Measurements from ENCODE around the gene CDC42EP3.

DNA sequence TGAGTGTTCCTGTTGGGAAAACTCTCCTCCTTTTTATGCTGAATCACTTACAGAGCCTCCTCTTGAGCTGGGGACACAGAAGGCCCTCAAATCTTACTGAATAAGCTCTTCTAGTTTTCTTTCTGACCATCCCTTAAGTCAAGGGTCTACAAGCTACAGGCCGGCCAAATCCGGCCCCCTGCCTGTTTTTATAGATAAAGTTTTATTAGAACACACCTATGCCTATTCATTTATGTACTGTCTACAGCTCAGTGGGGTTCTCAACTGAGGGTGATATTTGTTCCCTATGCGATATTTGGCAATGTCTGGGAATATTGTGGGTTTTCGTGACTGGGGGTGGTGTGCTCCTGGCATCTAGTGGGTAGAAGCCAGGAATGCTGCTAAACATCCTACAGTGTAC is 14.0 kb downstream of the CDC42EP3 start:
- TF ChIP-seq, protein P1, sequence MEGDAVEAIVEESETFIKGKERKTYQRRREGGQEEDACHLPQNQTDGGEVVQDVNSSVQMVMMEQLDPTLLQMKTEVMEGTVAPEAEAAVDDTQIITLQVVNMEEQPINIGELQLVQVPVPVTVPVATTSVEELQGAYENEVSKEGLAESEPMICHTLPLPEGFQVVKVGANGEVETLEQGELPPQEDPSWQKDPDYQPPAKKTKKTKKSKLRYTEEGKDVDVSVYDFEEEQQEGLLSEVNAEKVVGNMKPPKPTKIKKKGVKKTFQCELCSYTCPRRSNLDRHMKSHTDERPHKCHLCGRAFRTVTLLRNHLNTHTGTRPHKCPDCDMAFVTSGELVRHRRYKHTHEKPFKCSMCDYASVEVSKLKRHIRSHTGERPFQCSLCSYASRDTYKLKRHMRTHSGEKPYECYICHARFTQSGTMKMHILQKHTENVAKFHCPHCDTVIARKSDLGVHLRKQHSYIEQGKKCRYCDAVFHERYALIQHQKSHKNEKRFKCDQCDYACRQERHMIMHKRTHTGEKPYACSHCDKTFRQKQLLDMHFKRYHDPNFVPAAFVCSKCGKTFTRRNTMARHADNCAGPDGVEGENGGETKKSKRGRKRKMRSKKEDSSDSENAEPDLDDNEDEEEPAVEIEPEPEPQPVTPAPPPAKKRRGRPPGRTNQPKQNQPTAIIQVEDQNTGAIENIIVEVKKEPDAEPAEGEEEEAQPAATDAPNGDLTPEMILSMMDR (IDR thresholded peaks at IDR 0.05), result no peak
- no peak for TF ChIP-seq POLR2AphosphoS5 (IDR thresholded peaks at IDR 0.05)
- TF ChIP-seq EP300 (IDR thresholded peaks at IDR 0.05), result no peak

Data from stomach (tissue), 4 donors.